ENCODE measurements around the gene USP5.
A peak's percentile ranks its signal among the peaks of the same experiment; 100 is the strongest.
"Not testable (repeated sequence)": the region's sequence is repeated elsewhere in the genome, so short reads cannot be mapped to it uniquely, and the experiment has no call there.

The USP5 gene

DNA sequence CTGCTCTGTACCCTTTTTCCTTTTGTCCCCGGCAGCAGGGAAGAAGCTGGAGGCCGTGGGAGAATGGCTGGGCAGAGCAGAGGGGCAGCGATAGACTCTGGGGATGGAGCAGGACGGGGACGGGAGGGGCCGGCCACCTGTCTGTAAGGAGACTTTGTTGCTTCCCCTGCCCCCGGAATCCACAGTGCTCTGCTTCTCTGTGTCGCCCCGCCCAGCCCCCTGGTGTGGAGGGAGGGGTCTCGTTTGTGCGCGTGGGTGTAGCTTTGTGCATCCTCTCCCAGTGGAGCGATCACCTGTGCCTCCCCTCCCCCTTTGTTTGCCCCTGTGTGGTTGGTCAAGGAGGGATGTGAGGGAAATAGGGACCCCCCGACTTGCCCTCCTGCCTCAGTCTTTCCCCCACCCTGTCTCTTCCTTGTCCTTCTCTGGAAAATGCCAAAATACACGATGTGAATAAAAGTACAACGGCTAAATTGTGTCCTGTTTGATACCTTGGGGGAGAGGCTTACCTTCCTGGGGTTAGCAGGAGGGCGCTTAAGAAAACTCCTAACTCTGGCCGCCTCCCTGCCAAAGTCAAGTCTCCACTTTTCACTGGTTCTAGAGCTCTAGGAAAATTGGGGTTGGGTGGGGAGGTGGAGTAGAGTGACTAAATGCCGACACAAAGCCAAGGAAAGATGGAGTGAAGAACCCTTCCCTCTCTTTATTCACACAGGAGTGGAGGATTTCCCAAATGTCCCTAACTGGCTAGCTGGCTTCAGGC lies 14.4 kb downstream of the USP5 start:
- DNase-seq = no peak

DNA sequence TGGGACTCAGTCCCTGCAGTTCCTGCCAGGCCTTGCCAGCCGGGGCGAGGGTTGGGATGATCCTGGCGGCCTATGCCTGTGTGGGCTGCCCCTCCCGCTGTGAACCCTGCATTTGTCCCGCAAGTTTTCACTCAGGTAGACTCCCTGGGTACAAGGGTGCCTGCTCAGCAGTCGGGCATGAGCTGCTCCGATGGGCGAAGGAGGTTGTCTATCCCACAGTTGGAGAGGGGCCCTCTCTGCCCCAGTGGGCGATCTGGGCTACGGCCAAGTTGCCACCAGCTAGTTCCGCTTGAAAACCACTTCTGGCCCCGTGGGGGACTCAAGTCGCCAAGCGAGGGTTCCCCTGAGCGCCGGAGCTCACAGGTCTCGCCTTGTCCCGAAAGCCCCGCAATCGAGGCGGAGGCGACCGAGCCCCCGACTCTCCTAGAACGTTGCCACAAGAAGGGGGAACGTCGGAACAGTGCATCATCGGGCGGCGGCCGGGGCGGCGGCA lies 15.0 kb downstream of the USP5 start:
- no peak for DNase-seq

DNA sequence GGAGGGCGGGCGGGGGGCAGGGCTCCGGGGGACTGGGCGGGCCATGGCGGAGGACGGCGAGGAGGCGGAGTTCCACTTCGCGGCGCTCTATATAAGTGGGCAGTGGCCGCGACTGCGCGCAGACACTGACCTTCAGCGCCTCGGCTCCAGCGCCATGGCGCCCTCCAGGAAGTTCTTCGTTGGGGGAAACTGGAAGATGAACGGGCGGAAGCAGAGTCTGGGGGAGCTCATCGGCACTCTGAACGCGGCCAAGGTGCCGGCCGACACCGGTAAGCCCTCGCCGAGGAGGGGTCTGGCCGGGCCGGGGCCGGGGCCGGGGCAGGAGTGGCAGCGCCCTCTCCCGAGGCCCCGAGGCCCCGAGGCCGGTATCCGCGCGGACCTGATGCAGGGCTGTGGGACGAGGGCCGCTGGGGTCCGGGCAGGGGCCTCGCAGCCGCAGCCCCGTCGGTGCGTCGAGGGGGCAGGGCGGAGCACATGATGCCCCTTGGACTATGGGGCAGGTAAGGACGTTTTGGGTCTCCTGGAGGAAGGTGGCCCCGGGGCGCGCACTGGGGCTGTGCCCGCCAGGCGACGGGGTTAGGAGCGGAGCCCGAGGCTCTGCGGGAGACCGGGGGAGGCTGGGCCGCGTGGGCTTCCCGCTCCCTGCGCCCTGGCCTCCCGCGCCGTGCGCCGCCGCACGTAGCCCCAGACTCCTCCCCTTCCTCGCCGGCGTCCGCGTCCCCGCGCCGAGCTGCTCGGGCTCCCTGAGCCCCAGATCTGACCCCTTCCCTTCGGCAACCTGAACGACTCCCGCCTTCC lies 15.7 kb downstream of the USP5 start, which contains the start of gene TPI1:
TPI1 (plus strand) TSS at position 119 of the 798 bp plus-strand sequence; CDS start at position 155, 36 bp downstream.
- peak; percentile 60 for DNase-seq

DNA sequence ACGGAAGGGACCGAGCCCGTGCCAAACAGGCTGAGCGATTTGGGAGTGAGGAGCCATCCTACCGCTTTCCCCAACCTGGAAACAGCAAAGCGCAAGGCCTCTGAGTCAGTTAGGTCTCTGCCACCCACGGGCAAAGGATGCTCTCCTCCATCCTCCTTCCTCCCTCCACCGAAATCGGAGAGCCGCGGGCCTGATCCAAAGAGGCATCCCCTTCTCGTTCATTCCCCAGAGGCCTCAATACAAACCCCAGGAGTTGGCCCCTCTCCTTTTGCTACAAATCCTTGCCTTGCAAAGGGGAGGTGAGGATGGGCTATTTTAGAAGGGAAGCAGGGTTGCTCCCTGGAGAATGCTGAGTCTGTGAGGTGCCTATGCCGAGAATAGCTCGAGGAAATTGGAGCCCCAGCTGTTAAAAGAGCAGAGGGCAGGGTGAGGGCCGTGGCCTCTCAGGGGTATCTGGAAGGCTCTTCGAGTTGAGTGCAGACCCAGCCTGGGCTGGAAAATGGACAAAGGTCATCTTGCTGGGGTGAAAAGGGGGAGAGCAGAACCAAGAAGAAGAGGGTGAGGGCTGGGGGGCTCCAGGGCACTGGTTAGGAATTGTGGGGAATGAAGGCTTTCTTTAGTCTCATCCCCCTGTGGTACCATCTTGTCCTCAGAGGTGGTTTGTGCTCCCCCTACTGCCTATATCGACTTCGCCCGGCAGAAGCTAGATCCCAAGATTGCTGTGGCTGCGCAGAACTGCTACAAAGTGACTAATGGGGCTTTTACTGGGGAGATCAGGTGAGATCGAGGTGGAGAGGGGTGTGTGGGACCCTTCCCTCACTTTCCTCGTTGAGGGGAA lies 16.5 kb downstream of the USP5 start:
- no peak for DNase-seq

DNA sequence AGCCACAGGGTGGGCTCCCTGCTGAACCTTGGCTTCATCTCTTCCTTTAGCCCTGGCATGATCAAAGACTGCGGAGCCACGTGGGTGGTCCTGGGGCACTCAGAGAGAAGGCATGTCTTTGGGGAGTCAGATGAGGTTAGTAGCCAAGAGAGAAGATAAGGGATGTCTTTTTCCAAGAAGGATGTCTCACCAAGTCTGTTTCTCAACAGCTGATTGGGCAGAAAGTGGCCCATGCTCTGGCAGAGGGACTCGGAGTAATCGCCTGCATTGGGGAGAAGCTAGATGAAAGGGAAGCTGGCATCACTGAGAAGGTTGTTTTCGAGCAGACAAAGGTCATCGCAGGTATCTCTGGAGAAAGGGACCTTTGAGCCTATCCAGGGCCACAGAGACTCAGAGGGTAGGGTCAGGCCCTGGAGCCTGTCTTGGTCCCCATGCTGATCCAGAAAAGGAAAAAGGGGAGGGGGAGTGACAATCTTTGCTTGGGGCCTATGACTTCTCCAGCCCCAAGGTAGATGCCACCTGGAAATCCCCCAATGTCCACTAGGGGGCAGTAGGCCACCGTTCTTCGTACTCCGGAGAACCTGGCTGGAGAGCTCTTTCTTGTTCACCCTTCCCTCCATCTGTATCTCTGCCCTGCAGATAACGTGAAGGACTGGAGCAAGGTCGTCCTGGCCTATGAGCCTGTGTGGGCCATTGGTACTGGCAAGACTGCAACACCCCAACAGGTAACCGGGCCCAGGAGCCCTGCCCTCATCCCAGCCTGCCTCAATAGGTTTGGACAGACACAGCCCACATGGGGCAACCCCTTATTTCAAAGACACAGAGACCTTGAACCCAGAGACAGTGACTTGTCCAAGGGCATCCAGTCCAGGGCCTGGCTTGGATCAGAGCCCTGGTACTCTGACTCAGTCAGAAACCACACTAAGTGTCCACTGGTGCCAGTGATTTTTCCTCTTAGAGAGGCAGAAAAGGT lies 17.4 kb downstream of the USP5 start:
- peak; percentile 78 for DNase-seq

DNA sequence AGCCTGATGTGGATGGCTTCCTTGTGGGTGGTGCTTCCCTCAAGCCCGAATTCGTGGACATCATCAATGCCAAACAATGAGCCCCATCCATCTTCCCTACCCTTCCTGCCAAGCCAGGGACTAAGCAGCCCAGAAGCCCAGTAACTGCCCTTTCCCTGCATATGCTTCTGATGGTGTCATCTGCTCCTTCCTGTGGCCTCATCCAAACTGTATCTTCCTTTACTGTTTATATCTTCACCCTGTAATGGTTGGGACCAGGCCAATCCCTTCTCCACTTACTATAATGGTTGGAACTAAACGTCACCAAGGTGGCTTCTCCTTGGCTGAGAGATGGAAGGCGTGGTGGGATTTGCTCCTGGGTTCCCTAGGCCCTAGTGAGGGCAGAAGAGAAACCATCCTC lies 18.4 kb downstream of the USP5 start:
- not testable (repeated sequence) for DNase-seq

DNA sequence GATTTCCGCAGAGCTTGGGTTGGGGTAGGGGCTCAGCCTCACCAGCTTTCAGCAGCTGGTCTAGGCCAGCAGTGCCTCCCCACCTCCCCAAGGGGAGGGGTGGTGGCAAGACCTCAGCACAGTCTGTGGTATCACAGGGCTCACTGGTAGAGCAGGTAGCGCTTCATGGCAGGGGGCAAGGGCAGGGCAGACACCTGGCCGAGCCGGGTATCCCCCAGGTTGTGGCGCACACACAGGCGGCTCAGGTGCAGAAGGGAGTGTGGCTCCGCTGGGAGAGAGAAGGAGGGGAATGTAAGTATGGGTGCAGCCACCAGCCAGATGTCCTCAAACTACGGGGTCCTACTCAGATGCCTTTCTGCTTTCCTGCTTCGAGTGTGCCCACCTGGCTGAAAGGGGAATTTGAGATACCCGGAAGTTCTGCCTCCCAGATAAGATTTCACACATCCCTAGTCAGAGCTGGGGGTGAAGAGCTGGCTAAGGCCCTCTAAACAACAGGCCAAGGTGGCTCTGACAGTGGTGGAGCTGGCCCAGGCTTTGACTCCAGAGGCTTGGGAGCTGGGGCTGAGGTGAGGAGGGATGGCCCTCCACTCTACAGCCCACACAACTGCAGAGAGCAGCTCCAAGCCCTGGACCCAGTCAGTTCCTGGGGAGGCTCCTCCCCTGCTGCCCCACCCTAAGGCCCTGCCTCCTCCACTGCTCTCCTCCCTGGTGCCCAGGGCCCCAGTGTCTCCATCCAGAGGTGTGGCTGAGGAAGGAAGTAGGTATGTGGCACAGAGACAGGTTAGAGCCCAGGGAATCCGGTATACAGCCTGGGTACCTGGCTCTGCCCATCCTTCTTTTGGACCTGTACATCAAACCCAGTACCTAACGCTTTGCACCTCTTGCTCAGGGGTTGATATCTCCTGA lies 19.4 kb downstream of the USP5 start:
- DNase-seq = no peak

DNA sequence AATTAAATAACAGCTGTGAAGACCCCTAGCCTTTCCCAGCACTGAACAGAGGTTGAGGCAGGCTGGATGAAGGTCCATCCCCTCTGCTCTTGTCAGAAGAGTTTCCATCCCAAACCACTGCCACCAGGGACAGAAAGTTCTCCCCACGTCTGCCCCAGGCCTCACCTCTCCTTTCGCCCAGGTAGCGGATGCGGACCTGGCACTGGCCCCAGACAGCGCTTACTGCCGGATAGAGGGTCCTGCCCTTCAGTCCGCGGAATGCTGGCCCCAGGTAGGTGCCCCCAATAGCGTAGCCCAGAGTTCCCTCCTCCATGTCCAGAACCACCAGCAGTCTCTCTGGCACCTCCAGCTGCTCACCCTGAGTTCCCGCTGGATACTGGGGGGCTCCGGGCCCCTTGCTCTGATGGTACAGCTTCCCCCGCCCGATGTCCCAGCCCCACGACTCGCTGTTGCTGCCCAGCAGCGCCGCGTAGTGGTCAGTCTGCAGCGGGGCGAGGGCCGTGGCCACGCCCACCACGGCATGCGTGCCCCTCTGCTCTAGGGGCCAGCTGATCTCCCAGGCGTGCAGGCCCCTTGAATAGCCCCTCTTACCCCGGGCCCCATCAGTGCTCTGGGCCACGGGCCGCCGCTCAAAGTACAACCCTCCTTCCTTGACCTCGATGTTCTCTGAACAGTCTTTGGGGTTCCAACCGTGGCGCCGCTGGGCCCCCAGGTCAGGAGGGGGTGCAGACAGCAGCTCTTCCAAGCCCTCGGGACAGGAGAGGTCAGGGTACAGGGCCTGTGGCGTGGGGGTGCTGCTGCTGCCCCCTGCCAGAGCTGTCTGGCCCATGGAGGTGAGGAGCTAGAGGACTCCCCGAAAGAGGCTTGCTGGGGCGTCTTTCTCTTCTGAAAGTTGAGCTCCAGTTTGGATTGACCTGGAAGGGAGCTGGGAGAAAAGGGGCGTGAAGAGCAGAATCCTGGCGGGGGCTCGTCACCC lies 20.4 kb downstream of the USP5 start:
- peak; percentile 74 for DNase-seq

DNA sequence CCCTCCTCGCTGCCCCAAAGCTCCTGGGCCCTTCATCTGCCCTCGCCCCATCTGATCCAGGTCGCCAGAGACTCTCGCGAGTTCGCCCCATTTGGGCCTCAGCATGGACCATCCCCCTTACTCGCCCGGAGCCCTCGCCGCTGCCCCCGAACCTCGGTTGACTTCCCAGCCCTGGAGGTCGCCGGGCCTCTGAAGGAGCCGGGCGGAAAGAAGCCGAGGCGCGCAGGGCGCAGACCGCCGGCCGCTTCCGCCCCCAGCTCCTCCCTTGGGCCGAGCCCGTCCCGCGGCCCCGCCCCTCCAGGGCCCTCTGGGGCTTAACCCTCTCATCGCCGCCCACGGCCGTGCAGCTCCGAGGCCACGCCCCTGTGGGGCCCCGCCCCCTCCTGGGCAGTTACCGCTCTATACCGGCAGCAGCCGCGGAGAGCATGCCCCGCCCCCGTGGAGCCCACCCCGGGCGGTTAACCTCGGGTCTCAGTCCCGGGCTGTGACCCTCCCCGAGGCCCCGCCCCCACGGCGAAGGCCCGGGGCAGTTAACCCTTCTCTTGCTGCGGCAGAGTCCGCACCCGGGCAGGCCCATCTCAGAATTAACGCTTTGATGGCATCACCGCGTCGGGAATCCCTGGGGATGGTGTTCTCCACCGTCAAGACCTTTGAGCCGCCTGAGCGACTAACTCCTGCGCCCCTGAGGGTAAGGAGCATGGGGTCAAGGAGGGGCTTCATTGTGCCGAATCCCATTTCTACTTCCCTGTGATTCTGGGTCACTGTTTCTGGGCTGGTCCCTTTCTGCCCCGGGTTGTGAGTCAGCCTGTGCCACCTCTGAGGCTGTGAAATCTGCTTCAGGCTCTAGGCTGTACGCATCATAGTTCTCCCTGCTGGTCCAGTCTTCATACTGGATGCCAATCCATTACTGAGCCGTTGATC lies 21.4 kb downstream of the USP5 start, which contains the start of gene SPSB2:
SPSB2 (minus strand) TSS at position 210 of the 921 bp plus-strand sequence. CDS start 402 bp downstream, outside the sequence.
- peak; percentile 97 for DNase-seq

DNA sequence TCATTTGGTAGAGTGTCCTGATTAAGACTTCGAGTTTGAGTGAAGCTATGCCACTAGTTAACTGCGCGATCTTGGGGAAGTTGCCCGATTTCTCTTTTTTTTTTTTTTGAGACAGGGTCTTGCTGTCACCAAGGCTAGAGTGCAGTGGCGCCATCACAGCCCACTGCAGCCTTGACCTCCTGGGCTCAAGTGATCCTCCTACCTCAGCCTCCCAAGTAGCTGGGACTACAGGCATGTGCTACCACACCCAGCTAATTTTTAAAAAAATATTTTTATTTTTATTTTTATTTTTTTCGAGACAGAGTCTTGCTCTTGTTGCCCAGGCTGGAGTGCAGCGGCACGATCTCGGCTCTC lies 22.0 kb downstream of the USP5 start:
- not testable (repeated sequence) for DNase-seq

DNA sequence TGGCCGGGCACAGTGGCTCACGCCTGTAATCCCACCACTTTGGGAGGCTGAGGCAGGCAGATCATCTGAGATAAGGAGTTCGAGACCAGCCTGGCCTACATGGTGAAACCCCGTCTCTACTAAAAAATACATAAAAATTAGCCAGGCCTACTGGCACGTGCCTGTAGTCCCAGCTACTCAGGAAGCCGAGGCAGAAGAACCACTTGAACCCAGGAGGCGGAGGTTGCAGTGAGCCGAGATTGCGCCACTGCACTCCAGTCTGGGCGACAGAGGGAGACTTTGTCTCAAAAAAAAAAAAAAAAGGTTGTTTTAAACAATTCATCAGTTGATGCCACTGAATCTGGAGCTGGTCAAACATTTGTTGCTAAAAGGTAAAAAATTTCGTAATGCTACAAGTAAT lies 27.9 kb downstream of the USP5 start:
- DNase-seq = not testable (repeated sequence)

DNA sequence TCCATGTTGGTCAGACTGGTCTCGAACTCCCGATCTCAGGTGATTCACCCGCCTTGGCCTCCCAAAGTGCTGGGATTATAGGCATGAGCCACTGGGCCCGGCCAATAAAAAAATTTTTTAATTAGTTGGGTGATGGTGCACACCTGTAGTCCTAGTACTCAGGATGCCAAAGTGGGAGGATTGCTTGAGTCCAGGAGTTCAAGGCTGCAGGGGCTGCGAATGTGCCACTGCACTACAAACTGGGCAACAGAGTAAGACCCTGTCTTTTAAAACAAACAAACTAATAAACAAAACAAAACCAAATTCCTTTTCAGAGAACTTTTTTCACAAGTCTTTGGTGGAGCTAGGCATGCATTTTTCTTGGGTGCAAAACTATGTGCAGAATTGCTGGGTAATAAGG lies 31.3 kb downstream of the USP5 start:
- no peak for DNase-seq

DNA sequence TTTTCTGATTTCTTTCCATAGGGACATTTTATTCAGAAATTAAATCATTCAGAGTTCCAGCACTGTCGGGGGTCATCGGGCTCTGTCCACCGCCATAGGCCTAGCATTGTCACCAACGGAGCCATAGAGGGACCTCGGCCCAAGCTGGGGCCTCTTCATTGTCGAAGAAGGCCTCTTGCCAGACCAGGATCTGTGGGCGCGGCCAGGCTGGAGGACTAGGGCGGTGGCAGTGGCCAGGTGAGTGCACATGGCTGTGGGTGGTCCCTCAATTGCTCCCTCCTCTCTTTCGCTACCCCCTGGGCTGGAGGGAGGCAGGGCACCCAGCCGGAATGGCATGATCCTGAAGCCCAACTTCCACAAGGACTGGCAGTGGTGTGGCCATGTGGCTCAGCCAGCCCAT lies 31.7 kb downstream of the USP5 start:
- no peak for DNase-seq

DNA sequence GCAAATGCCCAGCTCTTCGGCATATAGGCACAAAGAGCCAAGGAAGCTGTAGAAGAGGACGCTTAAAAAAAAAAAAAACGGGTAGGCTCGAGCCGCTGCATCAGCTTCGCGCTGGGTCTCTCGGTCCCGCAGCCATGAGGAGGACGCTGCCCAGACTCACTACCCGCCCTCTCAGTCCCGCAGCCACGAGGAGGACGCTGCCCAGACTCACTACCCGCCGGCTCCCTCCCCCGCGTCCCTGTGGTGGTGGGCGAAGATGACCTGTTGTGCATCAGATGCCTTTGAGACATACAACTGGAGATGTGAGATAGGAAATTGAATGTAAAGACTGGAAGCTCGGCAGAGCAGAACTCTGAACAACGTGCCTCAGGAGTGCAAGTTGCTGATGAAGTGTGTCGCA lies 32.6 kb downstream of the USP5 start:
- DNase-seq = no peak

DNA sequence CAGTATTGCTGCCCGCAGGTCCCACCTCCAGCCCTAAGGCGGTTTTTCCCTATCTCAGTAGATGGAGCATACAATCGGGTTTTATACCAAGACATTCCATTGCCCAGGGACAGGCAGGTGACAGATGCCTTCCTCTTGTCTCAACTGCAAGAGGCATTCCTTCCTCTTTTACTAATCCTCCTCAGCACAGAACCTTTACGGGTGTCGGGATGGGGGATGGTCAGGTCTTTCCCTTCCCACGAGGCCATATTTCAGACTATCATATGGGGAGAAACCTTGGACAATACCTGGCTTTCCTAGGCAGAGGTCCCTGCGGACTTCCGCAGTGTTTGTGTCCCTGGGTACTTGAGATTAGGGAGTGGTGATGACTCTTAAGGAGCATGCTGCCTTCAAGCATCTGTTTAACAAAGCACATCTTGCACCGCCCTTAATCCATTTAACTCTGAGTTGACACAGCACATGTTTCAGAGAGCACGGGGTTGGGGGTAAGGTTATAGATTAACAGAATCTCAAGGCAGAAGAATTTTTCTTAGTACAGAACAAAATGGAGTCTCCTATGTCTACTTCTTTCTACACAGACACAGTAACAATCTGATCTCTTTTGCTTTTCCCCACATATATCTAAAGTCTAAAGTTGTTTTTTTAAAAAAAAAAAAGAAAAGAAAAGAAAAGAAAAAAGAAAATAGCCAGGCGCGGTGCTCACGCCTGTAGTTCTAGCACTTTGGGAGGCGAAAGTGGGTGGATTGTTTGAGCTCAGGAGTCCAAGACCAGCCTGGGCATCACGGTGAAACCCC lies 34.5 kb downstream of the USP5 start:
- DNase-seq = not testable (repeated sequence)

DNA sequence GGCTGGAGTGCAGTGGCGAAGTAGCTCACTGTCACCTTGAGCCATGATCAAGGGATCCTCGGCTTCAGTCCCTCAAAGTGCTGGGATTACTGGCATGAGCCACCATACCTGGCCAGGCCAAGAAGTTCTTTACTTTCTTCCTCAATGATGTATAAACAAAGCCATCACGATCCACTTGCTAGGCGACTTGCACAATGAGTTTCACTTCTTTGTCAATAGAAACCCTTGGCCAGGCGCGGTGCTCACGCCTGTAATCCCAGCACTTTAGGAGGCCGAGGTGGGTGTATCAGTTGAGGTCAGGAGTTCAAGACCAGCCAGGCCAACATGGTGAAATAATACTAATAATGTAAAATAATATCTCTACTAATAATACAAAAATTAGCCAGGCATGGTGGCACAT lies 35.5 kb downstream of the USP5 start:
- DNase-seq = no peak

DNA sequence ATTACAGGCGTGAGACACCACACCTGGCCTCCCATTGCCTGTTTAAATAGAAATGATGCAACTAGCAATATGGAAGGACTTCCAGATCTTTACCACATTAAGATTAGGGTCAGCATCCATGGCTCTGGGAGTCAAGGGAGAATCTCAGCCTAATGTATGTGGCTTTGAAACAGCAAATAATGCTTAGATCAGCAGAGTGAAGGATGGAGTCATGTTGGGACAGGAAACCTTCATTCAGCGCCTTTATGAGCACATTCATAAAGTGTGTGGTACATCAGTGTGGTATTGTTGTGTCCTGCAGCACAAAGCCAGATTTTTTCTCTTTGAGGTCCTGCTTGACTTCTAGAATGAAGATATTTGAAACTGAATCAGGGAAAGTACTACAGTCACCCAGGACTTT lies 36.4 kb downstream of the USP5 start:
- DNase-seq = no peak
